ENCODE measurements around the gene ALPK3.
A peak's percentile ranks its signal among the peaks of the same experiment; 100 is the strongest.
"Not testable (repeated sequence)": the region's sequence is repeated elsewhere in the genome, so short reads cannot be mapped to it uniquely, and the experiment has no call there.

Gene ALPK3

GRCh38 chr15:84844964-84845363 is 27.8 kb downstream of the ALPK3 start:
- H3K4me3 ChIP-seq (ENCODE audit: low read depth, low read length) = no peak overlapping the region
- no peak for TF ChIP-seq CTCF (conservative IDR thresholded peaks at IDR 0.05; ENCODE audit: low read depth, low read length)
- no peak for DNase-seq (ENCODE audit: low read depth)

GRCh38 chr15:84845631-84846030 is 28.5 kb downstream of the ALPK3 start:
- H3K4me3 ChIP-seq (ENCODE audit: low read depth, low read length) = not testable (repeated sequence)
- peak; percentile 73 for TF ChIP-seq CTCF (conservative IDR thresholded peaks at IDR 0.05; ENCODE audit: low read depth, low read length)
- DNase-seq (ENCODE audit: low read depth) = peak; percentile 78

- no peak for DNase-seq (ENCODE audit: low read depth)
- TF ChIP-seq CTCF (conservative IDR thresholded peaks at IDR 0.05; ENCODE audit: low read depth, low read length) = no peak
Observed at GRCh38 chr15:84846269-84846668, 29.1 kb downstream of the ALPK3 start.

GRCh38 chr15:84847382-84847781 is 30.2 kb downstream of the ALPK3 start:
- no peak for TF ChIP-seq CTCF (conservative IDR thresholded peaks at IDR 0.05; ENCODE audit: low read depth, low read length)
- H3K4me3 ChIP-seq (ENCODE audit: low read depth, low read length) = no peak overlapping the region
- DNase-seq (ENCODE audit: low read depth) = no peak

More at GRCh38 chr15:84846269-84846668, 29.1 kb downstream of the ALPK3 start:
- H3K4me3 ChIP-seq (ENCODE audit: low read depth, low read length) = no peak overlapping the region

GRCh38 chr15:84852212-84852611 is 35.1 kb downstream of the ALPK3 start:
- no peak overlapping the region for H3K4me3 ChIP-seq (ENCODE audit: low read depth, low read length)
- TF ChIP-seq CTCF (conservative IDR thresholded peaks at IDR 0.05; ENCODE audit: low read depth, low read length) = no peak
- no peak for DNase-seq (ENCODE audit: low read depth)

- DNase-seq (ENCODE audit: low read depth) = peak; percentile 31
- no peak for TF ChIP-seq CTCF (conservative IDR thresholded peaks at IDR 0.05; ENCODE audit: low read depth, low read length)
- H3K4me3 ChIP-seq (ENCODE audit: low read depth, low read length) = no peak overlapping the region
Observed at GRCh38 chr15:84855136-84855535, 38.0 kb downstream of the ALPK3 start.

- no peak overlapping the region for H3K4me3 ChIP-seq (ENCODE audit: low read depth, low read length)
- DNase-seq (ENCODE audit: low read depth) = no peak
- no peak for TF ChIP-seq CTCF (conservative IDR thresholded peaks at IDR 0.05; ENCODE audit: low read depth, low read length)
Observed at GRCh38 chr15:84855765-84856164, 38.6 kb downstream of the ALPK3 start.

Measured in choroid plexus epithelial cell (primary cell).